B cell (primary cell): ENCODE results near the gene CXCL5. TPM values are rescaled to one million over a fixed set of nuclear protein-coding genes. Genes with fewer than 3 reads are reported as not detected.
"Not testable (repeated sequence)": the region's sequence is repeated elsewhere in the genome, so short reads cannot be mapped to it uniquely, and the experiment has no call there.

Experiments
- ATAC-seq: fragments of 200-7000 bp; cut with Tn5 transposase; one replicate; pipeline ENCODE4 v1.10.0; 2021; ENCODE audit warnings: low read depth, mild to moderate bottlenecking, moderate number of reproducible peaks, moderate library complexity
- CTCF ChIA-PET: fragments of 350-600 bp; sonication (Branson Sonifier 250); formaldehyde crosslinking; loops from one replicate; lab custom pipeline; 2021; ENCODE audit warnings: antibody characterized with exemption, inconsistent platforms; lab: Charles Lee
- POLR2A ChIA-PET: fragments of 350-600 bp; sonication (Branson Sonifier 250); formaldehyde crosslinking; loops from one replicate; lab custom pipeline; 2021; ENCODE audit warnings: antibody characterized with exemption; lab: Charles Lee
- DNase-seq: peaks from one replicate; pipeline ENCODE4 v3.0.0; 2013
- H2AFZ ChIP-seq: 2 replicates; pipeline ENCODE4 v1.6.1; 2012; ENCODE audit warnings: mild to moderate bottlenecking, low read depth, low read length; ENCODE audit not compliant: insufficient read depth, poor library complexity, severe bottlenecking
- H3K27ac ChIP-seq, 2 donors: 1 replicate in 1 of 2; 2 replicates in 1 of 2; pipeline ENCODE4 v1.5.1; 2012 to 2013; ENCODE audit warnings: low read length in 2 of 2, mild to moderate bottlenecking in 2 of 2, moderate library complexity in 1 of 2
- H3K27me3 ChIP-seq, 4 experiments: fragments of 200-600 bp in 1 of 4; sonication (generic) in 1 of 4; replicated peaks in 1 of 4; 1 replicate in 2 of 4; 2 replicates in 2 of 4; pipeline versions ENCODE4 v1.6.1 to v1.7.0; 2013 to 2016; ENCODE audit warnings: low read length in 3 of 4, mild to moderate bottlenecking in 2 of 4, mixed read lengths in 1 of 4, moderate library complexity in 1 of 4; ENCODE audit not compliant: insufficient read depth in 4 of 4, control insufficient read depth in 3 of 4; ENCODE audit errors: control extremely low read depth in 1 of 4
- H3K36me3 ChIP-seq, 2 experiments: replicated peaks in 1 of 2; 1 replicate in 1 of 2; 2 replicates in 1 of 2; pipeline versions ENCODE4 v1.6.1 to v1.7.1; 2013; ENCODE audit warnings: low read length in 1 of 2; ENCODE audit not compliant: insufficient read depth in 2 of 2, control insufficient read depth in 1 of 2; ENCODE audit errors: control extremely low read depth in 1 of 2, extremely low read depth in 1 of 2
- H3K4me1 ChIP-seq, 2 donors: fragments of 200-600 bp in 1 of 2; sonication (generic) in 1 of 2; 1 replicate in 1 of 2; 2 replicates in 1 of 2; pipeline versions ENCODE4 v1.5.1 to v1.6.1; 2013 to 2017; ENCODE audit warnings: low read length in 2 of 2; ENCODE audit not compliant: control insufficient read depth in 2 of 2, insufficient read depth in 2 of 2
- H3K4me2 ChIP-seq: replicated peaks from 2 replicates; pipeline ENCODE3; 2012; ENCODE audit warnings: mild to moderate bottlenecking, low read depth, low read length; ENCODE audit not compliant: poor library complexity, severe bottlenecking
- H3K4me3 ChIP-seq, 5 experiments: fragments of 200-600 bp in 1 of 5; sonication (generic) in 1 of 5; 1 replicate in 3 of 5; 2 replicates in 2 of 5; pipeline versions ENCODE4 v1.5.1 to v1.7.0; 2011 to 2016; ENCODE audit warnings: low read length in 4 of 5, mild to moderate bottlenecking in 4 of 5, low read depth in 2 of 5, control low read depth in 1 of 5, moderate library complexity in 1 of 5; ENCODE audit not compliant: insufficient read depth in 1 of 5; ENCODE audit errors: control extremely low read depth in 1 of 5, extremely low read depth in 1 of 5
- H3K79me2 ChIP-seq: fragments of 200-600 bp; sonication (generic); one replicate; pipeline ENCODE4 v1.6.0; 2016; ENCODE audit warnings: low read length; ENCODE audit not compliant: control insufficient read depth, insufficient read depth
- H3K9ac ChIP-seq: fragments of 200-600 bp; sonication (generic); 2 replicates; pipeline ENCODE4 v1.6.1; 2017; ENCODE audit warnings: mild to moderate bottlenecking, low read length, moderate library complexity
- H3K9me3 ChIP-seq, 3 donors: one replicate each; pipeline versions ENCODE4 v1.6.1 to v1.7.1; 2013; ENCODE audit warnings: low read length in 2 of 3; ENCODE audit not compliant: control insufficient read depth in 2 of 3, insufficient read depth in 1 of 3; ENCODE audit errors: control extremely low read depth in 1 of 3
- H4K20me1 ChIP-seq: 2 replicates; pipeline ENCODE4 v1.6.0; 2012; ENCODE audit warnings: mild to moderate bottlenecking, low read length; ENCODE audit not compliant: insufficient read depth, control insufficient read depth, poor library complexity, severe bottlenecking
- H3K27ac Mint-ChIP-seq: one replicate; pipeline ENCODE4 v1.8.0; 2021; ENCODE audit warnings: mixed read lengths
- H3K27me3 Mint-ChIP-seq: one replicate; pipeline ENCODE4 v1.8.0; 2021; ENCODE audit warnings: mixed read lengths
- H3K4me1 Mint-ChIP-seq: one replicate; pipeline ENCODE4 v1.8.0; 2021; ENCODE audit warnings: mixed read lengths
- H3K4me3 Mint-ChIP-seq: one replicate; pipeline ENCODE4 v1.8.0; 2021; ENCODE audit warnings: mixed read lengths
- H3K9me3 Mint-ChIP-seq: one replicate; pipeline ENCODE4 v1.8.0; 2022; ENCODE audit warnings: mixed read lengths; ENCODE audit not compliant: insufficient read depth
- EZH2 ChIP-seq: IDR thresholded peaks from 2 replicates; pipeline ENCODE4 v1.6.1; 2012; ENCODE audit warnings: borderline replicate concordance, low read depth, mild to moderate bottlenecking, moderate library complexity, low read length; ENCODE audit not compliant: insufficient read depth, poor library complexity, severe bottlenecking
- WGBS: methylation state at CpG from one replicate; pipeline ENCODE4 v1.1.5; 2013; ENCODE audit warnings: missing lambda C conversion rate; ENCODE audit not compliant: insufficient coverage; 5-methylcytosine and 5-hydroxymethylcytosine counted together
- intact Hi-C: fragments of 100-400 bp; cut with micrococcal nuclease; formaldehyde crosslinking; loops from one replicate; pipeline ENCODE4 v1.10.0; 2022
- polyA plus RNA-seq: library from polyadenylated mRNA; depleted of rRNA; stranded (reverse); fragments of >200 nt; gene quantifications from 2 replicates; pipeline ENCODE4 v1.2.3, GENCODE V29; 2012
- total RNA-seq, 2 donors: library from RNA; stranded (reverse); fragments of 120-200 nt in 1 of 2; gene quantifications; 1 replicate in 1 of 2; 2 replicates in 1 of 2; pipeline versions ENCODE4 v1.2.3 to v1.2.4, GENCODE V29; 2013 to 2022
- TF ChIP-seq, protein P1 (sequence below): fragments of 200-600 bp; IDR thresholded peaks from one replicate; pipeline ENCODE4 v1.8.0; 2022; ENCODE audit warnings: antibody characterized with exemption, mild to moderate bottlenecking

CXCL5 gene
- total and polyA plus RNA-seq, 2 donors (not counting 1 experiment from before 2014, with no cell fraction given) = not detected

DNA sequence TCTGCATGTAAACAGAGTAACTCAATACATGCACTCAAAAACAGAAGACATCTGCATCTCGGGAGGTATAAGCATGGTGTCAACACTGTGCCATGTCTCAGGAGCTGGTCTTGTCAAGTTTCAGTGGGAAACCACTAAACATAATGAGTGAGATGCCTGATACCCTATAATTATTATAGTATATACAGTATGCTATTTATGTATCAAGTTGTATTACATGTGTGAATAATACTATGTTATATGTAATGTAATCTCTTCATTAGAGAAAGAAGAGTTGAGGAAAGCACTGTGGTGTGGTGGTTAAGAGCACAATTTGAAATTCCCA is 13.0 kb downstream of the CXCL5 start:
- no CpG with 5 or more reads among the region's 1 CpG for WGBS
- Histone ChIP-seq H3K27me3 (no peaks in the 10 kb centered on the region), H3K36me3 (no peaks in the 10 kb centered on the region), H3K4me3 (no peak overlapping the region), H3K9me3 (no peaks in the 10 kb centered on the region), H3K4me1 (no peaks in the 10 kb centered on the region), H3K79me2 (no peaks in the 10 kb centered on the region), H4K20me1 (no peaks in the 10 kb centered on the region), H3K9ac (no peak overlapping the region), H2AFZ (no peak overlapping the region), H3K4me2 (no peak overlapping the region), H3K27ac (no peak overlapping the region)
- Mint-ChIP-seq H3K27ac (no peak overlapping the region), H3K4me1 (no peaks in the 10 kb centered on the region), H3K9me3 (no peaks in the 10 kb centered on the region), H3K4me3 (no peak overlapping the region), H3K27me3 (peaks cover 7% of the 10 kb centered on the region)
- ATAC-seq (no peak), DNase-seq (no peak)
- TF ChIP-seq EZH2 = no peak
- TF ChIP-seq, protein P1, sequence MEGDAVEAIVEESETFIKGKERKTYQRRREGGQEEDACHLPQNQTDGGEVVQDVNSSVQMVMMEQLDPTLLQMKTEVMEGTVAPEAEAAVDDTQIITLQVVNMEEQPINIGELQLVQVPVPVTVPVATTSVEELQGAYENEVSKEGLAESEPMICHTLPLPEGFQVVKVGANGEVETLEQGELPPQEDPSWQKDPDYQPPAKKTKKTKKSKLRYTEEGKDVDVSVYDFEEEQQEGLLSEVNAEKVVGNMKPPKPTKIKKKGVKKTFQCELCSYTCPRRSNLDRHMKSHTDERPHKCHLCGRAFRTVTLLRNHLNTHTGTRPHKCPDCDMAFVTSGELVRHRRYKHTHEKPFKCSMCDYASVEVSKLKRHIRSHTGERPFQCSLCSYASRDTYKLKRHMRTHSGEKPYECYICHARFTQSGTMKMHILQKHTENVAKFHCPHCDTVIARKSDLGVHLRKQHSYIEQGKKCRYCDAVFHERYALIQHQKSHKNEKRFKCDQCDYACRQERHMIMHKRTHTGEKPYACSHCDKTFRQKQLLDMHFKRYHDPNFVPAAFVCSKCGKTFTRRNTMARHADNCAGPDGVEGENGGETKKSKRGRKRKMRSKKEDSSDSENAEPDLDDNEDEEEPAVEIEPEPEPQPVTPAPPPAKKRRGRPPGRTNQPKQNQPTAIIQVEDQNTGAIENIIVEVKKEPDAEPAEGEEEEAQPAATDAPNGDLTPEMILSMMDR = no peak
- CTCF ChIA-PET = no interaction called here
- POLR2A ChIA-PET = no interaction called here
- intact Hi-C loops = no loop called here

DNA sequence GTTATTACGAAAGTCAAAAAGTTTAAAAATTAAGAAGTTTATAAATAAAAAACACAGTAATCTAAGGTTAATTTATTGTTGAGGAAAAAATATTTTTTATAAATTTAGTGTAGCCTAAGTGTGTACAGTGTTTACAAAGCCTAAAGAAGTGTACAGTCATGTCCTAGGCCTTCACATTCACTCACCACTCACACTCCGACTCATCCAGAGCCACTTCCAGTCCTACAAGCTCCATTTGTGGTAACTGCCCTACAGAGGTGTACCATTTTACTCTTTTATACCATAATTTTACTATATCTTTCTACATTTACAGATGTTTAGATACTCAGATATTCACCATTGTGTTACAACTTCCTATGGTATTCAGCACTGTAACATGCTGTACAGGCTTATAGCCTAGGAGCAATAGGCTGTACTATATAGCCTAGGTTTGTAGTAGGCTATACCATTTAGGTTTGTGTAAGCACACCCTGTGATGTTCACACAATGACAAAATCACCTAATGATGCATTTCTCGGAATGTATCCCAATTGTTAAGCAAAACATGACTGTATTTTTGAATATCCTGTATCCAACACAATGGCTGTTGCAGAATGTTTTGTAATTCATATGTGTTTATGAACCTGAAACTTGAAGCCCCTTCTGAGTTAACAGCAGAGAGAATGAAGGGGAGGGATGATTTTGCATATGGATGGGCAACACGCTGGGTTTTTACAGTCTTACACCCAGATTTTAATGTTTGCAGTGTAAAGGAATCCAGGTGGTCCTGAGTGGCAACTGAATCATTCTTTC is 13.5 kb downstream of the CXCL5 start:
- no peak for TF ChIP-seq EZH2
- TF ChIP-seq, protein P1 = no peak
- CTCF ChIA-PET = no interaction called here
- Histone ChIP-seq H3K4me2 (no peak overlapping the region), H3K9me3 (no peaks in the 10 kb centered on the region), H3K4me3 (no peak overlapping the region), H3K79me2 (no peaks in the 10 kb centered on the region), H3K36me3 (no peaks in the 10 kb centered on the region), H2AFZ (no peak overlapping the region), H3K9ac (no peak overlapping the region), H3K27ac (no peak overlapping the region), H3K4me1 (no peaks in the 10 kb centered on the region), H4K20me1 (no peaks in the 10 kb centered on the region), H3K27me3 (no peaks in the 10 kb centered on the region)
- no peak for DNase-seq
- Mint-ChIP-seq H3K27ac (no peak overlapping the region), H3K4me3 (no peak overlapping the region), H3K27me3 (peaks cover 10% of the 10 kb centered on the region), H3K9me3 (no peaks in the 10 kb centered on the region), H3K4me1 (no peaks in the 10 kb centered on the region)
- no CpG with 5 or more reads among the region's 4 CpGs for WGBS
- no peak for ATAC-seq
- POLR2A ChIA-PET = no interaction called here
- intact Hi-C loops = no loop called here

DNA sequence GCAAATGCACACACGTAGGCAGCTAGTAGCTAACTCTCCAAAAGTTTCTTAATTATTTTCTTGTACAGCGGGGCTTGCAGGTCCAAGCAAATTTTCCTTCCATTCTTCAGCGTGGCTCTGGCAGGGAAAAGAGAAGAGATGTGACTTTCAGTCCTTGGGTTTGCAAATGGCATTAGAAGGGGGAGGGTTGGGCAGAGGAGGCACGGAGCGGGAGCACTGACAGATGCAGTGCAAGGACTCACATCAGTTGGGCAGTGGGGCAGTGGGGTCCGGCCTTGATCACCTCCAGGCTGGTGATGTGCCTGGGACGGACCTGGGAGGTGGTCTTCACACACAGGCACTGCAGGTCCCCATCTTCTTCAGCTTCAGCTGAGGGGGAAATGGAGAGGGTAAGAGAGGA is 17.3 kb downstream of the CXCL5 start:
- POLR2A ChIA-PET, intact Hi-C loops: not testable (repeated sequence)

More for the DNA sequence above, 17.3 kb downstream of the CXCL5 start:
- H3K27ac Mint-ChIP-seq, H3K4me1 ChIP-seq, CTCF ChIA-PET, H3K4me2 ChIP-seq, H3K9ac ChIP-seq, H3K36me3 ChIP-seq, H3K9me3 Mint-ChIP-seq, H2AFZ ChIP-seq, H3K4me1 Mint-ChIP-seq, H4K20me1 ChIP-seq, H3K27ac ChIP-seq, H3K4me3 Mint-ChIP-seq, ATAC-seq, DNase-seq, H3K79me2 ChIP-seq, H3K4me3 ChIP-seq, H3K9me3 ChIP-seq, H3K27me3 ChIP-seq: not testable (repeated sequence)
- WGBS = 92% methylated on average over 5 of the region's 7 CpGs
- H3K27me3 Mint-ChIP-seq = peaks cover 10% of the 10 kb centered on the region
